GM12891 (cell line): ENCODE measurements around the gene LMNTD2.

ENCODE experiments used
- DNase-seq: peaks from one replicate; pipeline ENCODE4 v3.0.0; 2011; ENCODE audit warnings: low spot score; ENCODE audit not compliant: insufficient read length
- FAIRE-seq: peaks from 2 replicates; lab custom pipeline; 2011; peaks lifted over from hg19 to GRCh38; lab: Jason Lieb, UNC
- PAX5 ChIP-seq: IDR thresholded peaks from 2 replicates; pipeline ENCODE4 v1.6.1; 2011; ENCODE audit warnings: low read length, moderate library complexity, mild to moderate bottlenecking; ENCODE audit not compliant: insufficient read depth, severe bottlenecking
- POLR2A ChIP-seq: IDR thresholded peaks from 2 replicates; pipeline ENCODE4 v1.6.1; 2011; ENCODE audit warnings: low read depth, low read length, control low read depth
- POLR2AphosphoS5 ChIP-seq: IDR thresholded peaks from 2 replicates; pipeline ENCODE4 v1.6.1; 2011; ENCODE audit warnings: low read depth, low read length, control low read depth
- POU2F2 ChIP-seq: IDR thresholded peaks from 2 replicates; pipeline ENCODE4 v1.6.1; 2011; ENCODE audit warnings: low read depth, mild to moderate bottlenecking, control low read depth, low read length, moderate library complexity
- SPI1 ChIP-seq: IDR thresholded peaks from 2 replicates; pipeline ENCODE4 v1.6.1; 2011; ENCODE audit warnings: low read depth, low read length, control low read depth
- TAF1 ChIP-seq: IDR thresholded peaks from 2 replicates; pipeline ENCODE4 v1.6.1; 2011; ENCODE audit warnings: low read depth, low read length, control low read depth

Gene LMNTD2

DNA sequence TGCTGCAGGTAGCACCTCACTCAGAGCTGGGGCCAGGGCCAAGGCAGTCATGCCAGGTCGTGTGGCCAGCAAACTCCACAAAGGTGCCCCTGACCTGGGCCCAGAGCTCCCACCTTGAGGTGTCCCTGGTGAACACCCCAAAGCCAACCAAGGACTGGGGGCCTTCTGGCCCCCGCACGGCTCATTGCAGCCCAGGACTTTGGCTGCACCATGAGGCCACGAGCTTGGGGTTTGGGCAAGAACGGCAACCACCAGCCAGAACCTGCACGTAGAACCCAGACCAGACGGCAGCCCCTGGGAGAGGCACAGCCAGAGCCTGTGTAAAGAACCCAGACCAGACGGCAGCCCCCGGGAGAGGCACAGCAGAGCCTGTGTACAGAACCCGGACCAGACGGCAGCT is 15.4 kb downstream of the LMNTD2 start:
- TF ChIP-seq POU2F2 = no peak
- no peak for TF ChIP-seq PAX5
- TF ChIP-seq TAF1 = no peak
- no peak for TF ChIP-seq POLR2AphosphoS5
- no peak for TF ChIP-seq SPI1
- TF ChIP-seq POLR2A = no peak
- FAIRE-seq = no peak
- DNase-seq = no peak

DNA sequence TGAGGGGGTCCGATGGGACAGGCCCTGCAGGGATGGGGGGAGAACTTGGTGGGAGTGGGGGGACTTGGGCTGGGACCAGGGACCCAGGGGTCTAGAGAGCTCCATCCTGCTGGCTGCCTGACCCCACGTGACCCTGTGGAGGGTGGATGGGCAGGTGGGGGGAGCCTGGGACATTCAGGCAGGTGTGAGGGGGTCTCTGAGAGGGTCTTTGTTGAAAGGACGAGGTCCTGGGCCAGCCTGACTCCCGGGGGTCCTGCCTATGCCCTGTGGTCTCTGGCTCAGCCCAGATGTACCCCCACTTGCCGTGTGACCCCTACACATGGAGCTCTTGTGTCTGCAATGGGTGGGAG is 15.7 kb downstream of the LMNTD2 start:
- DNase-seq (no peak), FAIRE-seq (no peak)
- TF ChIP-seq POLR2AphosphoS5 = no peak

DNA sequence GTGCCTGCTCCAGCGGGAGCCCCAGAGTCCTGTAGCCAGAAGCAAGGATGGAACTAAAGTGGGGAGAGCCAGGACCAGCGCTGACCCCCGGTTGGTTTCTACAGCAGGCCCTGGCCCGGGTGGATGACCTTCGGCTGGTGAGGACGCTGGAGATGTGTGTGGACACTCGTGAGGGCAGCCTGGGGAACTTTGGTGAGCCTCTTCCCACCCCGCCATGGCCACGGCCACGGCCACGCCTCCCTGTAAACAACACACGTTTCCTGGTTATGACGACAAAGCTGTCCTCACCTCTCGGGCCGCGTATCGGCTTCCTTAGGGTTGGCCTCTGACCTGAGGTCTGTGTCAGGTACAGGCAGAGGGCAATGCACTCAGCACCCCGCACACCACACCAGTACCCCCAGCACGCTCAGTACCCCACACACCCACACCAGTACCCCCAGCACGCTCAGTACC is 19.1 kb downstream of the LMNTD2 start:
- FAIRE-seq = no peak

DNA sequence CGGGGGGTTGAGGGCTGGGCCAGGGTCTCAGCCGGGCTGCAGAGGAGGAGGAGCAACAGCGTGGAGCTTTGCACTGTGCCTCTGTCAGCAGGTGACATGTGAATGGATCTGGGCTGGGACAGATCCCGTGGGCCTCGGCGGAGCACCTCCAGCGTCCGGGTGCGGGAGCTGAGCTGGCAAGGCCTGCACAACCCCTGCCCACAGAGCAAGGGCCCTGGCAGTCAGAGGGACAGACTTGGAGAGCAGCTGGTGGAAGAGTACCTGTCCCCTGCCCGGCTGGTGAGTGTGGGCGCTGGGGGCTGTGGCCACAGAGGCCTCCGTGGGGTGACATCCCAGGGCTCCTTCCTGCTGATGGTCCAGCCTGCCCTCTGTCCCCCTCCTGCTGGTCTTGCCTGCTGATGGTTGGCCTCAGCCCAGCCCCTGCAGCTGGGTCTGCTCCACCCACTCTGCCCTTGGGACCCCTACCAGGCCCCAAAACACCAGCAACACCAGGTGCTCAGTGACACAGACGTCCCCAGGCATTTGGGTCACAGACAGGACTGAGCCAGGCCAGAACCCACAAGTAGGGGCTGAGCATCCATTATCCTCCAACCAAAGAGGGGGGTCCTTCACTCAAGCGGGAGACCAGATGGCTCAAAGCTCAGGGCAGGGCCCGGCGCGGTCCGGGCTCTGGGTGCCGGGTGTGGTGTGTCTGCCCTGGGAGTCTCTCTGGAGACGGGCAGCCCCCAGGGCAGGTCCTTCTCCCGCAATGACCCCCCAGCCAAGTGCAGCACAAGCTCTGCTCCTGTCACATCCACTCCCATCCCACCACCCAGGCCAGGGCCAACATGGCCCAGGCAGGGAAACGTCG is 19.7 kb downstream of the LMNTD2 start:
- TF ChIP-seq SPI1 = no peak
- TF ChIP-seq PAX5 = no peak
- no peak for TF ChIP-seq TAF1
- TF ChIP-seq POU2F2 = no peak
- TF ChIP-seq POLR2AphosphoS5 = no peak
- no peak for TF ChIP-seq POLR2A
- DNase-seq (no peak), FAIRE-seq (no peak)

More for the DNA sequence above, 19.1 kb downstream of the LMNTD2 start:
- TF ChIP-seq POU2F2 (no peak), SPI1 (no peak), PAX5 (no peak), TAF1 (no peak), POLR2AphosphoS5 (no peak), POLR2A (no peak)
- no peak for DNase-seq

DNA sequence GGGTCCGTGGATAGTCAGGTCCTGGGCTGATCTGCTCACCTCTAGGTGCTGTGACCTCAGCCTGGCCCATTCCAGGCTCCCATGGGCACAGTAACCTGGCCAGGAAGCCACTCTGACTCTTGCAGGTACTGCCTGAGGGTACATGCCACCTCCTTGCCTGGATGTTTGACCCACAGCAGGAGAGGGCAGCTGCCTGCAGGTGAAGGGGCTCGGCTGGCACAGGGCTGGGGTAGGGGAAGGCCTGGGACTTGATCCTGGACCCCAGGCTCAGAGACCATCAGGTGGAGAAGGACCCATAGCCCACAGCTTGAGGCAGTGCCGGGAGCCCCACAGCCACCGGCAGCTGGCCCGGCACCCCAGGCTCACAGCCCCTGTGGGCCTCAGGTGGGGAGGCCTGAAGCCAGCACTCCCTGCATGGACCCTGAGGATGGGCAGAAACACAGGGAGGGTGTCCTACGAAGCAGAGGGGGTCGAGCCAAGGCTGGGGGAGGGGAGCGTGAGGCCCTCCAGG is 20.5 kb downstream of the LMNTD2 start:
- DNase-seq (no peak), FAIRE-seq (no peak)
- no peak for TF ChIP-seq POLR2AphosphoS5

DNA sequence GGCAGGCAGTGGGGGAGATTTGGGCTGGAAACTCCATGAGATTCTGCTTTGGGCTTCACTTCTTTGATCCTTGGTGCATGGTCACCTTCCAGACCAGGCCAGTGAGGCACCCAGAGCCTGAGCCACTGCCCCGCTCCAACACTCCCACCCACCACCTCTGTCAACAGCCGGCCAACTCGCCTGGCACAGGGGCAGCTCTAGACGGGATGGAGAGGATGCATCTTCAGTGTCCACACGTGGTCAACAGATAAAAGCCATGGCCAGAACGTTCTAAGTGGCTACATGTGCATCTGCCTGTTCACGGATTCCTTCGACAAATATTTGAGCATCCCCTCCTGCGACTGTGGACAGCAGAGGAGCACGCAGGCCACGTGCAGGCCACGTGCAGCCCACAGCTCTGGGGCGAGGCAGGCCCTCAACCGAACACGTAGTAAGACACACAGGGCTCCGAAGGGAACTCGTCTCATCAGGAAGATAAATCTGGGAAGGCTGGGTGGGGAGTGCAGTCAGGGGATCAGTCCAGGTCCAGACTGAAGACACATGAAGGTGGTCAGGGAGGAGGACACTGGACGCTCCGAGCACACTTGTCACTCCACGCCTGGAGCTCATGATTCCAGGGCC is 22.0 kb downstream of the LMNTD2 start:
- FAIRE-seq (peak; percentile 76), DNase-seq (no peak)
- TF ChIP-seq SPI1 (no peak), PAX5 (no peak), TAF1 (no peak), POLR2A (no peak), POU2F2 (no peak), POLR2AphosphoS5 (no peak)

DNA sequence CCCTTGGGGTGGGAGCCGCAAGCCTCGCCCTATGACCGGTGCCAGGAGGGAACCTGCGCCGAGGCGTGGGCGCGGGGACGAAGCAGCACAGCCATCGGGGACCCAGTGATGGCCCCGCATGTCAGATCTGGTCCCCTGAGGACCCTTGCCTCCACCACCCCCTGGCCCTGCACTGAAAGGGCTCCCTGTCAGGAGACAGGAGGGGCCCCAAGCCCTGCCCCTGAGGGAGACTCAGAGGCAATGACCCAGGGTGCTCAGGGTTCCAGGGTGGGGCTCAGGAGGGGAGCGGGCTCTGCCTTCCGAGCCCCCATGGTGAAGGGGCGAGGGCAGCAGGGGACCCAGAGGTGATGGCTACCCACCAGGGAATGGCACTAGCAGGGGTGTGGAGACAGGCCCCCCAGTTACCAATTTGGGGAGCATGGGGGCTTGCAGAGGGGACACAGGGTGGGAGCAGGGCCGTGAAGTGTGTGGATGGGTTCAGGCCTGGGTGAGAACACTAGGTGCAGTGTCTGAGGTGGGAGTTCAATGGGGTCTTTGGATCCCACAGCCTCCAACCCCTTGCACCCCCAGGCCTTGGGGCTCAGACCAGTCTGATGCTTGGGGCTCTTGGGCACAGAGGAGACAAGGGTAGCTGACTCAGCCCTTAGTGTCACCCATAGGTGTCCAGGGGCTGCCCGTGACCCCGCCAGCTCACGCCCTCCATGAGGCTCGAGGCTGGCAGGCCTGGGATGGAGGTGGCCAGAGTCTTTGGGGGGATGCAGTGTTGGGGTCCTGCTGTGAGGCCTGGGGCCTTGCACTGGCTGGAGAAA is 22.7 kb downstream of the LMNTD2 start:
- FAIRE-seq (no peak), DNase-seq (no peak)
- TF ChIP-seq SPI1 = no peak
- no peak for TF ChIP-seq TAF1
- TF ChIP-seq POLR2AphosphoS5 = no peak
- TF ChIP-seq POU2F2 = no peak
- TF ChIP-seq POLR2A = no peak
- TF ChIP-seq PAX5 = no peak

DNA sequence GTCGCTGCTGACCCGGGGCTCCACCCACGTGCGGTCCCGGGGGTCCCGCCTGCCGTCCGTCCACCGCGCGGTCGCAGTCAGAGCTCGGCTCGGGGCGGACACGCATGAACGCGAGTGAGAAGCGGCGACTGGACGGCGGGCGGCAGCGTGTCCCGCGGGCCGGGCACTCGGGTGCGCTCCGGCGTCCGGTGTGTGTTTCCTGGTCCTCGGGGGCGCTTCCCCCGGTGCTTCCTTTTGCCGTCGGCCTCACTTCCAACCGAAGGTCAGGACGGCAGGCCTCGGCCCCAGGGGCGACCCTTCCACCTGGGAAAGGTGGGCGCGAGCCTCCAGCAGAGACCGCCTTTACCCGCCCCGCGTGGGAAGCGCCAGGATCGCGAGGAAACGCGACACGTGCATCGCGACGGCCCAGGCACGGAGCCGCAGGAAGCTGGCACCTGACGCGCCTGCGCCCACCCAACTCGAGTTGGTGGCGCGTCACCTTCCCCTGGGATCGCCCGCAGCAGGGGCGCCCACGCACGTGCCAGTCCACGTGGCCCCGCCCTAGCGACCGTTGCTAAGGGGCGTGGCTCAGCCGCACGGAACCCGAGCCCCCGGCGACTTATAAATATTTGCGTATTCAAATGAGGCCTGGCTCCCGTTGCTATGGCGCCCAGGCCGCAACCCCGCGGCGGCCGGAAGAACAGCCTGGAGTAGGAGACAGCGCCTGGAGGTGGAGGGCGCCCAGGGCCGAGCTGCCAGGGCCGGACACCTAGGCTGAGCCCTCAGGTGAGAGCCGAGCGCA is 23.5 kb downstream of the LMNTD2 start, which contains the start of gene LRRC56:
TSS of gene LRRC56 (plus strand) at position 687 of the 781 bp plus-strand sequence. CDS start 3,158 bp downstream, outside the sequence.
- no peak for TF ChIP-seq TAF1
- no peak for TF ChIP-seq POLR2A
- TF ChIP-seq PAX5 = peak; percentile 51
- peak; percentile 94 for TF ChIP-seq POU2F2
- peak; percentile 100 for FAIRE-seq
- peak; percentile 99 for DNase-seq

DNA sequence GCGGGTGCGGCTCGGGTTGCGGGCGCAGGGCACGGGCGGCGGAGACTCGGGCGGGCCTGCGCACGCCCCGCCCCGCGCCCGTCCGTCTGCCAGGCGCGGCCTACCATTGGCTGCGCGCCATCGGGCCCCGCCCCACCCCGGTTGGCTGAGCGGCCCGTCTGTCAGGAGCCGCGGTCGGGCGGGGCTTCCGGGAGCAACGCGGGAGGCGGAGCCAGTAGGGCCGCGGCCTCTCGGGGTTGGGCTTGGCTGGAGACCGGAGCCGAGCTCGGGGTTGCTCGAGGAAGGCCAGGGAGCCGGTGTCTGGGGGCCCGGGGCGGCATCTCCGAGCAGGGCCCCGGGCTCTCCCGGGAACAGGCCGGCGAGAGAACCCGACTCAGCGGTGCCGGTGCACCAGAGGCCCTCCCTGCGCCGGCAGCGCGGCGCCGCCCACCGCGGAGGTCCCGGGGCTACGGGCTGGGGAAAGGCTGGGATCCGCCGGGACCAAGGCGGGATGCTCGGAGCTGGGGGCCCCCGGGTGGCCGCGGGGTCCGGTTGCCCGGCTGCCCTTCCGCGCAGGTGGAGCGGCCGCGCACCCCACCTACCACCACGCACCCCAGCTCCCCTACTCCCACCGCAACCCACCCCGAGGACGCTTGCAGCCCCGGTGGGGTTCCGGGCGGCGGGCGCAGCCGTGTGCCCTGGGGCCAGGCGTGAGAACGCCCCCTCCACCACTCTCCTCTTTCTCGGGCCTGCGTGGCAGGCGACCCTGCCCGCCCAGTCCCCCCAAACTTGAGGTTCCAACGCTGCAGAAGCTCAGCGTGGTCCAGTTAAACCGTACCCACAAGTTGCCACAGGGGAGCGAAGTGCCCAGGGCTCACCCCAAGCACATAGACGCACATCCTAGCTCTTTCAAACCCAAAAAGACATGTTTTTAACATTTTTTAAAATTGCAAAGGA is 24.8 kb downstream of the LMNTD2 start, which contains the start of gene HRAS:
TSS of gene HRAS (minus strand) at position 58 of the 936 bp plus-strand sequence.
- no peak for TF ChIP-seq TAF1
- FAIRE-seq (peak; percentile 98), DNase-seq (peak; percentile 100)
